SU-DHL-6 (cell line): Measurements from ENCODE around the gene KIF1A.

Source experiments
- EZH2phosphoT487 ChIP-seq: fragments of 200-600 bp; sonication (generic), shearing (Covaris generic); conservative IDR thresholded peaks from 2 replicates; pipeline ENCODE4 v1.6.1; 2018; ENCODE audit warnings: mild to moderate bottlenecking, antibody characterized with exemption, low read length, moderate library complexity, mixed read lengths
- TF ChIP-seq, protein P1 (sequence below): fragments of 200-600 bp; sonication (generic); IDR thresholded peaks from one replicate; pipeline ENCODE4 v1.5.1; 2017; ENCODE audit warnings: antibody characterized with exemption, mild to moderate bottlenecking, low read length, moderate library complexity; ENCODE audit not compliant: insufficient read depth, poor library complexity, severe bottlenecking

DNA sequence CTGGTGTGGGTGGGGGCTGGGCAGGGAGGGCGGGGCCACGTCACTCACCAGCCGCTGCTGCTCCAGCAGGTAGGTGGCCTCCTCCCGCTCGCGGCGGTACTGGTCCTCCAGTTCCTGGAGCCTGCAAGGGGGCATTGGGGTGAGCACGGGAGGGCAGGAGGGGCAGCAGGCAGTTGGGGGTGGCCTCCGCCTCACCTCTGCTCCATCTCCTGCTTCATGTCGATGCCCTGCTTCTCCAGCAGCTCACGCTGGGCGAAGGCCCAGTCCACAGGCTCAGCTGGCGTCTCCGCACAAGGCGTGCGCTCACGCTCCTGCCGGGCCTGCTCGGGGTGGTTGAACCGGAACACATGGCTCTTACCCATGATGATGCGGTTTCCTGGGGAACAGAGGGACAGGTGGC is 57.0 kb downstream of the KIF1A start:
- TF ChIP-seq, protein P1, sequence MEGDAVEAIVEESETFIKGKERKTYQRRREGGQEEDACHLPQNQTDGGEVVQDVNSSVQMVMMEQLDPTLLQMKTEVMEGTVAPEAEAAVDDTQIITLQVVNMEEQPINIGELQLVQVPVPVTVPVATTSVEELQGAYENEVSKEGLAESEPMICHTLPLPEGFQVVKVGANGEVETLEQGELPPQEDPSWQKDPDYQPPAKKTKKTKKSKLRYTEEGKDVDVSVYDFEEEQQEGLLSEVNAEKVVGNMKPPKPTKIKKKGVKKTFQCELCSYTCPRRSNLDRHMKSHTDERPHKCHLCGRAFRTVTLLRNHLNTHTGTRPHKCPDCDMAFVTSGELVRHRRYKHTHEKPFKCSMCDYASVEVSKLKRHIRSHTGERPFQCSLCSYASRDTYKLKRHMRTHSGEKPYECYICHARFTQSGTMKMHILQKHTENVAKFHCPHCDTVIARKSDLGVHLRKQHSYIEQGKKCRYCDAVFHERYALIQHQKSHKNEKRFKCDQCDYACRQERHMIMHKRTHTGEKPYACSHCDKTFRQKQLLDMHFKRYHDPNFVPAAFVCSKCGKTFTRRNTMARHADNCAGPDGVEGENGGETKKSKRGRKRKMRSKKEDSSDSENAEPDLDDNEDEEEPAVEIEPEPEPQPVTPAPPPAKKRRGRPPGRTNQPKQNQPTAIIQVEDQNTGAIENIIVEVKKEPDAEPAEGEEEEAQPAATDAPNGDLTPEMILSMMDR: no peak
- TF ChIP-seq EZH2phosphoT487: no peak
